BJ (cell line): ENCODE measurements around the gene SRSF12. TPM values are rescaled to one million over a fixed set of nuclear protein-coding genes. Genes with fewer than 3 reads are reported as not detected.

Experiments used
- CTCF ChIA-PET: fragments of 350-600 bp; formaldehyde crosslinking; extraction: SDS; loops from one replicate; lab custom pipeline; 2021; ENCODE audit warnings: antibody characterized with exemption, inconsistent platforms; lab: Yijun Ruan, JAX
- POLR2A ChIA-PET: fragments of 300-600 bp; sonication (Branson Sonifier 250); formaldehyde crosslinking; extraction: SDS; loops from one replicate; lab custom pipeline; 2021; ENCODE audit warnings: antibody characterized with exemption; lab: Charles Lee
- DNase-seq: peaks from one replicate; pipeline ENCODE4 v3.0.0-alpha.2; 2011; ENCODE audit warnings: low read depth
- H3K27me3 ChIP-seq: 2 replicates; pipeline ENCODE4 v1.6.0; 2011; ENCODE audit warnings: low read length; ENCODE audit not compliant: control insufficient read depth, insufficient read depth
- H3K36me3 ChIP-seq: 2 replicates; pipeline ENCODE4 v1.5.1; 2011; ENCODE audit warnings: low read length; ENCODE audit not compliant: control insufficient read depth, insufficient read depth
- H3K4me3 ChIP-seq: 2 replicates; pipeline ENCODE4 v1.5.1; 2011; ENCODE audit warnings: low read depth, mild to moderate bottlenecking, control low read depth, low read length
- polyA plus RNA-seq: library from polyadenylated mRNA; depleted of rRNA; stranded (reverse); fragments of >200 nt; gene quantifications from 2 replicates; pipeline ENCODE4 v1.2.3, GENCODE V29; 2011
- TF ChIP-seq, protein P1 (sequence below): IDR thresholded peaks from 2 replicates; pipeline ENCODE4 v1.5.1; 2011; ENCODE audit warnings: low read depth, mild to moderate bottlenecking, control low read depth, inconsistent platforms, low read length, moderate library complexity; ENCODE audit not compliant: insufficient read depth

The SRSF12 gene
- polyA plus RNA-seq, 1 experiment: not detected

DNA sequence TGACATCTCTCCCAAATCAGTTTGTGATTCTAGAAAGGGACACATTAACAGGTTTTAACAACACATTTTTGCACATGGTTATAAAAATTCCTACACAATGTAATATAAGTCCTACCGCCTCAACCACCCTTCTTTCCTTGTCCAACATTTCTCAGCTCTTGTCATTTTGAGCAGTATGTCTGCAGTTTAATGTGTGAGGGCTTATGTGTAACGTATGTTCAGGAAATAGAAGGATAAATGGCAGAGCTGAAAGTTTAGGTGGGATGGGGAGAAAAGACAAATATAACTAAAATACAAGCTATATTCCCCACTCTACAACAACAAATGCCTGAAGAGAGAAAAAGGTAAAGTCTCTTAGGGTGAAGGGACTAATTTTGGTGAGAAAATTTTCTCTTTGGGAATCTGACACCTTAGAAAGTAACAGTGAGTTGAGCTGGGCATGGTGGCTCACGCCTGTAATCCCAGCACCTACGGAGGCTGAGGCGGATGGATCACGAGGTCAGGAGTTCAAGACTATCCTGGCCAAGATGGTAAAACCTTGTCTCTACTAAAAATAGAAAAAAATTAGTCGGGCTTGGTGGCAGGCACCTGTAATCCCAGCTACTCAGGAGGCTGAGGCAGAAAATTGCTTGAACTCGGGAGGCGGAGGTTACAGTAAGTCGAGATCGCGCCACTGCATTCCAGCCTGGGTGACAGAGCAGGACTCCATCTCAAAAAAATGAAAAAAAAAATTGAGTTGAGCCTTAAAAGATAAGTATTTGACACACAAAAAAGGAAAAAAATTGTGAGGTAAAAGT lies 32.3 kb downstream of the SRSF12 start:
- Histone ChIP-seq H3K4me3 (no peak overlapping the region), H3K27me3 (no peaks in the 10 kb centered on the region), H3K36me3 (peaks cover 8% of the 10 kb centered on the region)
- TF ChIP-seq, protein P1, sequence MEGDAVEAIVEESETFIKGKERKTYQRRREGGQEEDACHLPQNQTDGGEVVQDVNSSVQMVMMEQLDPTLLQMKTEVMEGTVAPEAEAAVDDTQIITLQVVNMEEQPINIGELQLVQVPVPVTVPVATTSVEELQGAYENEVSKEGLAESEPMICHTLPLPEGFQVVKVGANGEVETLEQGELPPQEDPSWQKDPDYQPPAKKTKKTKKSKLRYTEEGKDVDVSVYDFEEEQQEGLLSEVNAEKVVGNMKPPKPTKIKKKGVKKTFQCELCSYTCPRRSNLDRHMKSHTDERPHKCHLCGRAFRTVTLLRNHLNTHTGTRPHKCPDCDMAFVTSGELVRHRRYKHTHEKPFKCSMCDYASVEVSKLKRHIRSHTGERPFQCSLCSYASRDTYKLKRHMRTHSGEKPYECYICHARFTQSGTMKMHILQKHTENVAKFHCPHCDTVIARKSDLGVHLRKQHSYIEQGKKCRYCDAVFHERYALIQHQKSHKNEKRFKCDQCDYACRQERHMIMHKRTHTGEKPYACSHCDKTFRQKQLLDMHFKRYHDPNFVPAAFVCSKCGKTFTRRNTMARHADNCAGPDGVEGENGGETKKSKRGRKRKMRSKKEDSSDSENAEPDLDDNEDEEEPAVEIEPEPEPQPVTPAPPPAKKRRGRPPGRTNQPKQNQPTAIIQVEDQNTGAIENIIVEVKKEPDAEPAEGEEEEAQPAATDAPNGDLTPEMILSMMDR: no peak
- ChIA-PET POLR2A (interaction anchor here (0.6 kb wide), 1 partner anchor 241 kb away, joined by 3 read pairs; no protein-coding TSS in a partner anchor), CTCF (interaction anchor here (0.8 to 0.9 kb wide), 2 partner anchors 13 to 102 kb away, joined by 3 to 5 read pairs; no protein-coding TSS in a partner anchor)
- DNase-seq: no peak

DNA sequence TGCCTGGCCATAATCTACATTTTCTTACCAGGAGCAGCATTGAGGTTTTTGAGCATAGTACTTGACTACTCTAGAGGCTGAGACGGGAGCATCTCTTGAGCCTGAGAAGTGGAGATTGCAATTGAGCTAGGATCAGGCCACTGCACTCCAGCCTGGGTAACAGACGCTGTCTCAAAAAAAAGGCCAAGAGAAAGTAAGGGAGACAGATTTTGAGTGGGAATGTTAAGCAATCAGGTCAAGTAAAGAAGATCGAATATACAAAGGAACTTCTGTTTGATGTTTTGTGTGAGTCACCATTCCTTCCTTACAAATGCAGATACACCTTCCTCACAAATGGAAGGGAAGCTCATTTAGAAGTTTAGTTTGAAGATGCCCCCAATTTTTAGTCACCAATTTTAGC lies 32.9 kb downstream of the SRSF12 start:
- ChIA-PET POLR2A (no interaction called here), CTCF (interaction anchor here (0.8 to 0.9 kb wide), 2 partner anchors 12 to 101 kb away, joined by 3 to 5 read pairs; no protein-coding TSS in a partner anchor)
- no peaks in the 10 kb centered on the region for H3K27me3 ChIP-seq
- TF ChIP-seq, protein P1: no peak
- peaks cover 8% of the 10 kb centered on the region for H3K36me3 ChIP-seq
- DNase-seq: no peak
- H3K4me3 ChIP-seq: no peak overlapping the region

DNA sequence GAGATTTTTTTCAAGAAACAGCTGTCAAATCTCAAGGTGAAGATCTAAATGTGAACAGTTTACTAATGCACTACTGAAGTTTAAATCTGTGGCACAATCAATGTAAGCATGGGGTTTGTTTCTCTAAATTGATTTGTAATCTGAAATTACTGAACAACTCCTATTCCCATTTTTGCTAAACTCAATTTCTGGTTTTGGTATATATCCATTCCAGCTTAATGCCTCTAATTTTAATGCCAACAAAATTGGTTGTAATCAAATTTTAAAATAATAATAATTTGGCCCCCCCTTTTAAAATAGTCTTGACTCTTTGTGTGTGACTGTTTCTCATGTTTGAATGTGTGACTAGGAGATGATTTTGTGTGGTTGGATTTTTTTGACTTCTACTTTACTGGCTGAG lies 33.3 kb downstream of the SRSF12 start:
- DNase-seq: no peak
- TF ChIP-seq, protein P1: no peak
- Histone ChIP-seq H3K27me3 (no peaks in the 10 kb centered on the region), H3K36me3 (peaks cover 8% of the 10 kb centered on the region), H3K4me3 (no peak overlapping the region)
- ChIA-PET POLR2A (no interaction called here), CTCF (interaction anchor here (1.2 kb wide), 1 partner anchor 102 kb away, joined by 3 read pairs; no protein-coding TSS in a partner anchor)

DNA sequence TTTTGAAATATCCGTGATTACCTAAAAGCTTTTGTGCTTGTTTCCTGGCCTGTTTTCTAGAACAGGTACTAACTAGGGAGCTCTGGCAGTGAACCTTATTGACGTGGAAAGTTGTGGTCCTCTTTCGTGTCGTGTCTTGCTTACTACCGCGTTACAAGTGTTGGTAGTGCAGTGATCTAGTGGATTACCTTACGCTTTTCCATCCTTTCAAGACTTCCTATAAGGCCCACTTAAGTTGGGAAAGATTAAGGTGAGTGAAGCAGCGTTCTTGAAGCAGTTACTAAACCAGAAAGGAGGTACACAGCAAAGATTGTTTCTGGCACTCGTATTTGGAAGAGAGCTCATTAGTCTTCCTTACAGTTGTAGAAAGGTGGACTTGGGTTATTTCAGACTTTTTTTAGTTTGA lies 35.4 kb downstream of the SRSF12 start:
- TF ChIP-seq, protein P1: no peak
- H3K4me3 ChIP-seq: peak overlapping the region; percentile 100
- no peak for DNase-seq
- POLR2A ChIA-PET: interaction anchor here (0.7 kb wide), 1 partner anchor 269 kb away, joined by 4 read pairs; no protein-coding TSS in a partner anchor
- no peaks in the 10 kb centered on the region for H3K27me3 ChIP-seq
- CTCF ChIA-PET: interaction anchor here (0.6 to 1.3 kb wide), 3 partner anchors 16 to 37 kb away, joined by 3 read pairs; no protein-coding TSS in a partner anchor
- peaks cover 8% of the 10 kb centered on the region for H3K36me3 ChIP-seq
